Testis (tissue), 3 donors: ENCODE measurements around the gene ZNF285. TPM values are rescaled to one million over a fixed set of nuclear protein-coding genes. Genes with fewer than 3 reads are reported as not detected.
"Not testable (repeated sequence)": the region's sequence is repeated elsewhere in the genome, so short reads cannot be mapped to it uniquely, and the experiment has no call there.

Source experiments
- DNase-seq: peaks from one replicate; pipeline ENCODE4 v3.0.0-alpha.2; 2019
- H3K27ac ChIP-seq, 2 donors: fragments of 200-600 bp; sonication (generic); one replicate each; pipeline ENCODE4 v1.5.1; 2019
- H3K27me3 ChIP-seq: fragments of 200-600 bp; sonication (generic); one replicate; pipeline ENCODE4 v1.5.1; 2019
- H3K36me3 ChIP-seq: fragments of 200-600 bp; sonication (generic); one replicate; pipeline ENCODE4 v1.5.1; 2017; ENCODE audit warnings: low read depth; ENCODE audit errors: missing control alignments
- H3K4me1 ChIP-seq: fragments of 200-600 bp; sonication (generic); one replicate; pipeline ENCODE4 v1.5.1; 2019
- H3K4me3 ChIP-seq, 2 donors: fragments of 200-600 bp; sonication (generic); one replicate each; pipeline ENCODE4 v1.5.1; 2017 to 2019
- H3K9me3 ChIP-seq: fragments of 200-600 bp; sonication (generic); one replicate; pipeline ENCODE4 v1.5.1; 2017
- CTCF ChIP-seq, 3 experiments: fragments of 450-650 bp in 2 of 3; fragments of 200-600 bp in 1 of 3; sonication (generic) in 1 of 3; IDR thresholded peaks; one replicate each; pipeline ENCODE4 v1.5.1; 2016 to 2019; ENCODE audit warnings: antibody characterized with exemption in 3 of 3, mild to moderate bottlenecking in 2 of 3, moderate library complexity in 1 of 3
- POLR2A ChIP-seq: fragments of 450-650 bp; IDR thresholded peaks from one replicate; pipeline ENCODE4 v1.6.1; 2017; ENCODE audit warnings: antibody characterized with exemption, mild to moderate bottlenecking, moderate library complexity
- WGBS, 2 donors: methylation state at CpG; one replicate each; pipeline ENCODE4 v1.1.5; 2018; 5-methylcytosine and 5-hydroxymethylcytosine counted together
- intact Hi-C: fragments of 100-400 bp; cut with DNase I; formaldehyde crosslinking; loops from one replicate; pipeline ENCODE4 v1.15.1; 2023; ENCODE audit warnings: low total_unique reads
- polyA plus RNA-seq: library from polyadenylated mRNA; stranded (reverse); fragments of 350-450 nt; fragmentation: Illumina TruSeq; extraction: RNeasy Lipid Tissue Mini Kit (QIAGEN cat#74804); gene quantifications from one replicate; pipeline ENCODE4 v1.2.3, GENCODE V29; 2014; ENCODE audit warnings: low read depth, low replicate concordance; ENCODE audit not compliant: insufficient read depth
- total RNA-seq, 2 donors: library from RNA; depleted of rRNA; stranded (reverse); fragments of >200 nt; gene quantifications; one replicate each; pipeline ENCODE4 v1.2.3, GENCODE V29; 2016

Gene ZNF285
- total and polyA plus RNA-seq, 3 donors from 2014 or later, result 5.4 to 7.9 (median 7.1) TPM

GRCh38 chr19:44356383-44357111, 44.9 kb downstream of the ZNF285 start, which contains the start of gene ZNF112:
Gene ZNF112, minus strand, starts transcription at chr19:44356680. Its CDS starts 16,141 bp downstream, at chr19:44340539.
- intact Hi-C loops, result no loop called here
- WGBS, 2 donors, result 2 to 3% methylated on average over 22 to 38 of the region's 38 CpGs
- DNase-seq, result peak; percentile 96

GRCh38 chr19:44346556-44346955, 54.9 kb downstream of the ZNF285 start:
- intact Hi-C loops, result no loop called here
- TF ChIP-seq CTCF (IDR thresholded peaks at IDR 0.05), result no peak
- no peak for TF ChIP-seq POLR2A
- WGBS, 2 donors, result 82 to 87% methylated on average over 4 of the region's 4 CpGs

More at GRCh38 chr19:44356383-44357111, 44.9 kb downstream of the ZNF285 start, which contains the start of gene ZNF112:
- TF ChIP-seq CTCF (IDR thresholded peaks at IDR 0.05), result no peak
- no peak for TF ChIP-seq POLR2A
- Histone ChIP-seq H3K27ac (peak within 1 kb of the TSS; percentile 47 to 64), H3K36me3 (no peaks in the 10 kb centered on the region), H3K9me3 (no peaks in the 10 kb centered on the region), H3K4me1 (peaks cover 5% of the 10 kb centered on the region), H3K27me3 (no peaks in the 10 kb centered on the region), H3K4me3 (peak within 1 kb of the TSS; percentile 57 to 69)

GRCh38 chr19:44345959-44346358, 55.4 kb downstream of the ZNF285 start:
- no peaks in the 10 kb centered on the region for H3K9me3 ChIP-seq
- TF ChIP-seq POLR2A, result no peak
- TF ChIP-seq CTCF (IDR thresholded peaks at IDR 0.05), result no peak
- no peaks in the 10 kb centered on the region for H3K27me3 ChIP-seq
- intact Hi-C loops, result no loop called here
- WGBS, 2 donors, result 86 to 88% methylated on average over 4 of the region's 4 CpGs
- H3K4me1 ChIP-seq, result no peaks in the 10 kb centered on the region
- H3K36me3 ChIP-seq, result no peaks in the 10 kb centered on the region
- no peak for DNase-seq
- H3K27ac ChIP-seq, result no peak overlapping the region
- no peak overlapping the region for H3K4me3 ChIP-seq

More at GRCh38 chr19:44346556-44346955, 54.9 kb downstream of the ZNF285 start:
- Histone ChIP-seq H3K27me3 (no peaks in the 10 kb centered on the region), H3K27ac (no peak overlapping the region), H3K36me3 (no peaks in the 10 kb centered on the region), H3K9me3 (no peaks in the 10 kb centered on the region), H3K4me3 (no peak overlapping the region), H3K4me1 (no peaks in the 10 kb centered on the region)
- DNase-seq, result no peak

- TF ChIP-seq CTCF (IDR thresholded peaks at IDR 0.05), result no peak
- no peak for TF ChIP-seq POLR2A
- H3K9me3 ChIP-seq, result no peaks in the 10 kb centered on the region
- no peaks in the 10 kb centered on the region for H3K36me3 ChIP-seq
- WGBS, 2 donors, result 37 to 86% methylated on average over 1 of the region's 1 CpG
- H3K27ac ChIP-seq, result no peak overlapping the region
- H3K27me3 ChIP-seq, result no peaks in the 10 kb centered on the region
- intact Hi-C loops, result no loop called here
- DNase-seq, result no peak
- no peaks in the 10 kb centered on the region for H3K4me1 ChIP-seq
- H3K4me3 ChIP-seq, result no peak overlapping the region
Measured at GRCh38 chr19:44344255-44344654, 57.2 kb downstream of the ZNF285 start.

- WGBS, 2 donors, result 83 to 89% methylated on average over 2 of the region's 2 CpGs
- H3K4me3 ChIP-seq, result no peak overlapping the region
- no peak for DNase-seq
- H3K27me3 ChIP-seq, result no peaks in the 10 kb centered on the region
- intact Hi-C loops, result no loop called here
- no peak overlapping the region for H3K27ac ChIP-seq
- H3K4me1 ChIP-seq, result no peaks in the 10 kb centered on the region
- H3K36me3 ChIP-seq, result no peaks in the 10 kb centered on the region
- no peaks in the 10 kb centered on the region for H3K9me3 ChIP-seq
- no peak for TF ChIP-seq CTCF (IDR thresholded peaks at IDR 0.05)
- TF ChIP-seq POLR2A, result no peak
Measured at GRCh38 chr19:44341794-44342193, 59.6 kb downstream of the ZNF285 start.

- H3K27ac ChIP-seq, H3K36me3 ChIP-seq, H3K9me3 ChIP-seq, H3K27me3 ChIP-seq, H3K4me1 ChIP-seq, H3K4me3 ChIP-seq, intact Hi-C loops, DNase-seq: not testable (repeated sequence)
- 71 to 100% methylated on average over 1 to 3 of the region's 3 CpGs for WGBS, 2 donors
Measured at GRCh38 chr19:44334639-44335038, 66.8 kb downstream of the ZNF285 start.
